ENCODE data around the gene HOXD12. TPM values are rescaled to one million over a fixed set of nuclear protein-coding genes. Genes with fewer than 3 reads are reported as not detected.

HOXD12 gene, protein sequence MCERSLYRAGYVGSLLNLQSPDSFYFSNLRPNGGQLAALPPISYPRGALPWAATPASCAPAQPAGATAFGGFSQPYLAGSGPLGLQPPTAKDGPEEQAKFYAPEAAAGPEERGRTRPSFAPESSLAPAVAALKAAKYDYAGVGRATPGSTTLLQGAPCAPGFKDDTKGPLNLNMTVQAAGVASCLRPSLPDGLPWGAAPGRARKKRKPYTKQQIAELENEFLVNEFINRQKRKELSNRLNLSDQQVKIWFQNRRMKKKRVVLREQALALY
- total RNA-seq: not detected

DNA sequence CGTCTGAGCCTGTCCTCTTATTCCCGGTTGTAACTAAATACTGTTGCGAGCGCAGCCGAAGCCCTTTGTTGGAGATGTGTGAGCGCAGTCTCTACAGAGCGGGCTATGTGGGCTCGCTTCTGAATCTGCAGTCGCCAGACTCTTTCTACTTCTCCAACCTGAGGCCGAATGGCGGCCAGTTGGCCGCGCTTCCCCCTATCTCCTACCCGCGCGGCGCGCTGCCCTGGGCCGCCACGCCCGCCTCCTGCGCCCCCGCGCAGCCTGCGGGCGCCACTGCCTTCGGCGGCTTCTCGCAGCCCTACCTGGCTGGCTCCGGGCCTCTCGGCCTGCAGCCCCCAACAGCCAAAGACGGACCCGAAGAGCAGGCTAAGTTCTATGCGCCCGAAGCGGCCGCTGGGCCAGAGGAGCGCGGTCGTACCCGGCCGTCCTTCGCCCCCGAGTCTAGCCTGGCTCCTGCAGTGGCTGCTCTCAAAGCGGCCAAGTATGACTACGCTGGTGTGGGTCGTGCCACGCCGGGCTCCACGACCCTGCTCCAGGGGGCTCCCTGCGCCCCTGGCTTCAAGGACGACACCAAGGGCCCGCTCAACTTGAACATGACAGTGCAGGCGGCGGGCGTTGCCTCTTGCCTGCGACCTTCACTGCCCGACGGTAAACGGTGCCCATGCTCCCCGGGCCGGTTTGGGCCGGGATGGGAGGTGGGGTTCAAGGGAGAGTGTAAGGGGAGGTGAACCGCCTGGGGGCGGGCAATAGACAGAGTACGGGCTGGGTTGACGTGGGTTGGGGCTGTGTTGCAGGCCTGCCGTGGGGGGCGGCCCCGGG lies at the start of gene HOXD12:
HOXD12 (plus strand) TSS at position 68 of the 819 bp plus-strand sequence; CDS start at position 75, 7 bp downstream.
- CTCF ChIA-PET: no interaction called here
- POLR2A ChIA-PET: no interaction called here

DNA sequence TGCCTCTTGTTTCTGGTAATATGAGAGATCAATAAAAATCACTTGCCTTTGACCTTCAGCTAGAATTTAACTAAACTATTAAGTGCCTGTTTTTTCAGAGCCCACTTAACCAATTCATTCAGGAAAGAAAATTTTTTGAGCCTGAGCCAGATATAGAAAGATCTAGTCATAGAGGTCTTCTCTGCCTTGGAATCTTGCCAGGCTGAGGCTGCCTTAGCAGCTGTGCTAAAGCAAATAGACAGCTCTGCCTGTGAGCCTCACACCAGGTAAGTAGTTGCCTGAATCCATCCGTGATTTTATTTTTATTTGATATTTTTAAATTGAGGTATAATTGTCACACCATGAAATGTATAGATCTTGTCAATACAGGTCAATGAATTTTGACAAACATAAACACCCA lies 43.2 kb upstream of the HOXD12 start:
- ChIA-PET POLR2A (no interaction called here), CTCF (no interaction called here)

DNA sequence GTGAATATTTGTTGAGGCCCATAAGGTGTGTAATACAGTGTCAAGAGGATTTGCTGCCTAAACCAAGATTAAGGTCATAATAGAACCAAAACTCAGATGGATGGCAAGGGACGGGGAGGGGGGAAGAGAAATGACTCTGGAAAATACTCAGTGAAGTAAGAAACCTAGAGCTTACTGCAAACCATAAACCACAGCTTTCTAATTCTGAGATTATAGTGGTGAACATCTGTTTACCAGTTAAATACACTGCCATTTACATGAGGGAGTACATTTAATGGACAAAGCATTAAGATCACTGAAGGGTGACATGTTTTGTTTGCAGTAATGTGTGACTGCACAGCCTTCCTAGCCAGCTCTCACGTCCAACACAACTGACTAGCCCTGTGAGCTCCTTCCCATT lies 35.6 kb upstream of the HOXD12 start:
- POLR2A ChIA-PET: no interaction called here

DNA sequence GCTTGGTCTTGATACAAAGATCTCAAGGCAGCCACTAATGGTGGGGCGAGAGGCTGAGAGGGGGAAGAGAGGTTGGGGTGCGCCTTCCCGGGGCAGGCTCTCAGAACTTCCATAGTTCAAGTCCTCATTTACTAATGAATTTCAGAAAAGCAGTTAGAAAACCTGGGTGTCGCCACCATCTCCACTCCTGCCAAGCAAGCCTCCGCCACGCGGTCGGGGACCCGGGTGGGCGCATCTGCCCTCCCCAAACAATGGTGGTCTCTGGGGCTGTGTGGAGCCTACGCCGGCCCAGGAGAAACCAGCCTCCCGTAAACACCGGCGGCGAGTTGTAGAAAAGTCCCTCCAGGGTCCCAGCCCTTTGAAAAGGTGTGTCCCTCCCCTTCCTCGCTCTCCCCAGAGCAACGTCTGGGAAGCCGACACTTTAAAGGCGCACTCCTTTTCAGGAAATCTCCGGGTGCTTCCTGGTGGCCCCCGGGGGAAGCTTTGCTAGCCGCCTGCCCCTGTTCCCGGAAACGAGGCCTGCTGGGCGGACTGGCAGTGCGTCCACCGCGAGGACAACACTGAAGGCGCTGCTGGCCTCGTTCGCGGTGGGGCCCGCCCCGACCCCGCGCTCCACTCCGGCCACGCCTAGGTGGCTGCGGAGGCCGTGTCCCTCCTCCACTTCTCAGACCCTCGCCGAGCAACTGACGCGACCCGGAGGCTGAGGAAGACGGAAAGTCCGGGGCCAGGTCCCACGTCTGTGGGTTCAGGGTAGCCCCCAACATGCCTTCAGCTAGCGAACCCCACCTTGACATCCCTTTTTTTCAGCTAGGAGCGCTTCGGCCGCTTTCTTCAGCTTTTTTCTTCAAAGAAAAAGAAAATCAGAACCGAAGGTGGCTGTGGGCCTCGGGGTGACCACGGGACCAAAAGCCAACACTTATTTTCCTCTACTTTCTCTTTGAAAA lies 32.7 kb upstream of the HOXD12 start:
- POLR2A ChIA-PET: no interaction called here

More for the DNA sequence above, 35.6 kb upstream of the HOXD12 start:
- CTCF ChIA-PET: no interaction called here

DNA sequence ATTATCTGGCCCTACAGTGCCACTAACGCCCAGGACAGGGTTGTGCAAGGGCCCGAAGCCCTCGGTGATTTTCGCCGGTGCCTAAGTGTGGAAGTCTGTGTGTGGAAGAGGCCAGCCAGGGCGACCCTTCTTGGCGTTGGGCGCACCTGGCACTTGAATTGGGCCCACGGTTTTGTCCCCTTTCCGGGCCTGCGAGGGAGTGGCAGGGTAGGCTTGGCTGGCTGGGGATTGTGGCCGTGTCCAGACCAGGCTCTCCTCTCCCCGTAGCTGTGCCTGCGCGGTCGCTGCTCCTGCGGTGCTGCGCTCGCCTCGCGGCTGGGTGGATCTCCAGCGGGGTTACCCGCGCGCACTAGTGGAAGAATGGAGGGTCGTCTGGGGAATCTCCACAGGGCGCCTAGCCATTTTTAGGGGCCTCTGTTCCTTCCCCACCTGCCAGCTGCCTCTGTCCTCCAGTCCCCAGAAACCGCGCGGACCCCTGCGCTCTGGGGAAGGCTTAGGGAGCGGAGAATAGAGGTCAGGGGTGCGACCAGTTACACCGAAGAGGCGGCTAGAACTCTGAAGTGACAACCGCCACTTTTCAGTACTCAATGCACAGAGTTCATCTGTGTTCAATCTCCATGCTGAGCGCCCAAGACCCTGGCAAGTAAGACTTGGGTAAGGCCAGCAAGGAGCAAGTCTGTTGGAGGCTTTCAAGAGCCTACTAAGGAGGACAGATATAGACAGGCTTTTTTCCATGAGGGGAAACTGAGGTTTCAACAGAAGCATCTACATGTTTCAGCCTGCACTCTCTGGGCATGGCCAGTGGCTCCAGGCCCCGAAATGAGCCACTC lies 31.8 kb upstream of the HOXD12 start:
- ChIA-PET CTCF (no interaction called here), POLR2A (no interaction called here)

More for the DNA sequence above, 32.7 kb upstream of the HOXD12 start:
- CTCF ChIA-PET: no interaction called here

DNA sequence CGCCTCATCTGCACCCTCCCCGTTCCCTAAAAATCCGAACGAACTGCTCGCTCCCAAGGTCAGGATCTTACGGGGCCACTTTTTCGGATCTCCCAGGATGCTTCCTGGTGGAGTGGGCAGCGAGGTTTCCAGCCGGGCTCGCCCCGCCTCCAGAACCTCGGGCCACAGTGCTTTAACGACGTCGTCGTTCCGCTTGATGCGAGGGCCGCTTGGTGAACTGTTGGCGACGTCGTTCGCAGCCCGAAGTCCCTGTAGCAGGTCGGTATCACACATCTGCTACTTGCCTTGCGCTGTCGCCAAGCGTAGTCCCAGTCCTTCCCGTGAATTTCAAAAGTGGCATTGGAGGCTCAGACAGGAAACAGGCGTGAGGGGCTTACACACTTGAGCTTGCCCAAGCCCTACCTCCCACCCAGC lies 31.2 kb upstream of the HOXD12 start:
- CTCF ChIA-PET: no interaction called here

DNA sequence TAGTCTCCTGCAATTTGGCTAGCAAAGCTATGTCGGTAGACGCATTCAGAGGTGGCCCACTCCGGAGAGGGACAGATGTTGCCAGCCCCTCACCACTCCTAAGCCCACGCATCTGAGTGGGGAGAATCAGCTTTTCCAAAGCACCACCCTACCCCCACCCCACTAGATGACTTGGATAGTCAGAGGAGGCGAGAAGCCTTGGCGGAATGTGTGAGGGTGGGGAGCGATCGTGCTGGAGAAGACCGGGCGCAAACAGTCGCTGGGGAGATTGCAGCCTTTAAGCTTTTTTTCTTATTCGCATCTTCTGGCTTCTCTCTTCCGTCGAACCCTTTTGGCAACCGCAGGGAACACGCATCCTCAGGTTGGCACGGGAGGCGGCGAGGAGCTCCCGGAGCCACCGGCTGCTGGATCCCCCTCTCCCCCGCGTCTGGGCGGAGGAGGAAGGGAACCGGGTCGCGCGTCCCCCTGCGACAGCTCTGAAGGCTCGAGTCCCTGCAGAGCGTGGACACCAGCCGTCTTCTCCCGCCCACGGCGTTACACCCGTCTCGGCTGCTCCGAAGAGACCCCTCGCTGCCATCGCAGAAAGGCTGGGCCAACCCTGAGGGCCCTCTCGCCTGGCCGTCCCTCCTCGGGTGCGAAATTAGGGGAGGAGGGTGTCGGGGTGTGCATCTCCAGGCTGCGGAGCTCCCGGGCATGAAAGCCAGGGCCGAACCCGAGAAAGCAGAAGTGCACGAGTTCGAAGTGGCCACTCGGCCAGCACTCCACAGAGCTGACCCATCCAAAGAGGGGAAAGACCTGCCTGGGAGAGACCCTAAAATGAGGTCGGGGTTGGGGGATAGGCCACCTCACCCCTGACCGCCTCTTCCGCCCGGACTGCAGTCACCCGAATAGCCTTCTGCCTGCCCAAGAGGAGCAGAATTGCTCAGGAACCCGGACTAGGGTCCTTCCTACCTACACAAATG lies 28.0 kb upstream of the HOXD12 start:
- POLR2A ChIA-PET: no interaction called here
- CTCF ChIA-PET: no interaction called here

More for the DNA sequence above, 31.2 kb upstream of the HOXD12 start:
- POLR2A ChIA-PET: no interaction called here

DNA sequence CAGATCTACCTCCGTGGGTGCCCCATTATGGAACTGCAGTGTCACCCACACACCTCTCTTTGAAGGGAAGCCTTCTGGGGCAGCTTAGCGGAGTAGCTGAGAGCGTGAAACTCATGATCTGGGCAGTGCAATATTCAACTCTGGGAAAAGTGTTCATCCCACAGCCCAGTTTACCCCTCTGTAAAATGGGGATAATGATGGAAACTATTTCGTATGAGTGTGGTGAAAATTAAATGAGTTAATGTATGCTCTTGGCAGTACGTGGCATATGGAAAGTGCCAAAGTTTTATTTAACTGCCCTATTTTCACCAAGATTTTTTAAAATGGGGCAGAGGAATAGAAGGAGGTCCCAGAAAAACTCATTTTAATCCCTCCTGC lies 27.3 kb upstream of the HOXD12 start:
- CTCF ChIA-PET: no interaction called here
- POLR2A ChIA-PET: no interaction called here

DNA sequence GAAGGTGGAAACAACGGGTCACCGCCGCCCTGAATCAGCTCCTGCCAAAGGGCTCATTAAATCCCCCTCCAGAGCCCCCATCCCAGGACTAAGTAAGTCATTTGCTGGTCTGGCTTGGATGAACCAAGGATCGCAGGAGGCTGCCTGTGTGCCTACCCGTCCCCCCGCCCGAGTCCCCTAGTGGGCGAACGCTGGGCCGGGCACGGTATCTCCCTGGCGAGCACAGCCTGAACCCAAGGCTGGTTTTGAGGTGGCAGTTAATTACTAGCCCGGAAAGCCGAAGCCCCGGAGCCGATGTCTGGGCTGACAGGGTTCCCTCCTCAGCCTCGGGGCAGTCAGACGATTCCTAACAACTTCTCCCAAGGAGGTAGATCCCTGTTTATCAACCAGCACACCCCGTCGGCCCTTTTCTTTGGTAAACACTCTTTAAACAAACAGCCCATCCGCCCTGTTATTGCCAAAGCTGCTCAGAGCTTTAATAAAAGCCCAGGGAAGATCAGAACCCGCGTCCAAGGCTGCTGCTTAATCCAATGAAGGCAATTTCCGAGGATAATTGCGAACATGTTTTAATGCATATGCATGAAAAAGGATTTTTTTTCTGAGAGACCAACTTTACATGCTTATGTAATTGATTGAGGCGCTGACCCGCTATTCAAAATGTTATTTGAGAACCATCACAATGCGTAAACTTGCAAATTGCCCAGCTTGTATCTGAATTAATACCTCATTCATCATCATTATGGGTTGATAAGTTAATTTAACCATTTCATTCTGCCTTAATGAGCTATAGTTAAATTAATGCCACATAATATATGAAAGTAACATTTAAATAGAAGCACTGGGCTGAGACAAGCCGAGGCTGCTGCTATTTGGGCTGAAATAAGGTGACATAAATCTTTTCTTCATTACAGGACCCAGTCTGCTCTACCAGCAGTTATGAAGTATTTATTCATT lies 26.4 kb upstream of the HOXD12 start:
- POLR2A ChIA-PET: no interaction called here
- CTCF ChIA-PET: interaction anchor here (1.5 kb wide), 1 partner anchor 12 kb away, joined by 4 read pairs; no protein-coding TSS in a partner anchor

DNA sequence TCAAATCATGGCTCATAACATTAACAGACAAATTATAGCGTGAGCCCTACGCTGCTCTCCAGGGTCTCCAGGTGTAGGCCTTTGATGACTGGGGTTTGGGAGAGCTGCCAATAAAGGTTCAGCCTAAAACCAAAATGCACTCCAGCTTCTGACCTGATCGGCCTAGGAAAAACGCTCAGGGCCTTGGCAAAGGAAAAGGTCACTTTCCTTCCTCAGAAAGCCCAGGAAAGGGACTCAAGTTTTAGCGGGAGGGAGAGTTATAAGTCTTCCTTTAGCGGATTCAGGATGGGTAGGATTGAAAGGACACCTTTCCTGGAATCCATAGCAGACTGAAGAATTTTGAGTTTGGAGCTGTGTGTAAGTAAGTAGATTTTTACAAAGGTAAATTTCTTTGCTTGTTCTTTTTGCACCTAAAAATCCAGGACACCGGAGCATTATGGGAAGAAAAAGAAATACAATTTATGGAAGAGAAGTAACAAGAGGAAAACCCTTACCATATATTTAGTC lies 24.6 kb upstream of the HOXD12 start:
- POLR2A ChIA-PET: no interaction called here
- CTCF ChIA-PET: no interaction called here

DNA sequence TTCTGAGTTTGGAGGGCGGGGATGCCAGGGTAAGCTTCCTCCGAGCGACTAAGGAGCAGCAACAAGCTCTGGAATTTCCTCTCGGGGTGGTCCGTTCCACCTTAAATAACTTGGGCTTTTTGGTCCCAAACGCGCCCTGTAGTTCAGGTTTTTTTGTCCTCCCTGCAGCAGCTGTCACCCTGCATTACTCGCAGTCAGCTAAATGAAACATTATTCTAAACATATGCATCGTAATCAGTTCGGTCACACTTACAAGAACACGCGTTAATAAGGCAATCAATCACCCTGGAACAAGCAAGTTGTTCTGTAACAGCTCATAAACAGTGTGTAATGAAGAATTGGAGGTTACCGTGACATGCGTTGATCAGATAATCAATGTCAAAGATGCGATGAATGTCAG lies 24.1 kb upstream of the HOXD12 start:
- CTCF ChIA-PET: no interaction called here
- POLR2A ChIA-PET: no interaction called here

DNA sequence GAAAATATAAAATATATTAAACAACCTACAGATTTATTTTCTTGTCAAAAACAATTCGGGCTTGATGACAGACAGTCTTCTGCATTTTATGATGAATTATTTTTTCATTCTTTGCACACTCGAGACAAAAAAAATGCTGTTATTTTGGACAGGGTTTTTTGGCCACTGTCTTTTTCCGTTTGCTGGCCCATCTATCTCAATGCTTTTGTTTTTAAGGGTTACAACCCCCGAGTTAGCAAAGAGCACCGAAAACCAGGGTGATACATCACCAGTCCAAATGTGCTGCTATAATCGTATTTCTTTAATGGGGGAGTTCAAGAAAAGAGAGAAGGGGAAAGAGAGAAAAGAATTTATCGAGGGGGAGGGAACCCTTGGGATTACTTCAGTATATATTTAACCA lies 23.5 kb upstream of the HOXD12 start:
- CTCF ChIA-PET: no interaction called here
- POLR2A ChIA-PET: no interaction called here

DNA sequence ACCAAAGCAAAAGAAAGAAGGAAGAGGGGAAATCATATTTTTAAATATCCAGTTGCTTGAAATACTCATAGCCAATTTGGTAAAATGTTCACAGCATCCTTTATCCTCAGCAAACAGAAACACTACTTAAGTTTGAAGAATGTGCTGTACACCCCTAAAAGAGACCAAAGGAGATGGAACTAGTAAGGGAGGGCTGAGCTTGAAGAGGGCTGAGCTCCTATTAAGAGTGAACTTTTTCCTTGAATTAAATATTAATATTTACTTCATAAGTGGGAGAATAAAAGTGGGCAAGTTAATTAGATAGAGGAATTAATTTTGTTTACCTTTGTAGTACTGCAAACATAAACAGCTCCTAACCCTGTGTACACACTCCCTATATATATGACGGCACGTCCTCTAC lies 22.8 kb upstream of the HOXD12 start:
- ChIA-PET CTCF (no interaction called here), POLR2A (no interaction called here)

DNA sequence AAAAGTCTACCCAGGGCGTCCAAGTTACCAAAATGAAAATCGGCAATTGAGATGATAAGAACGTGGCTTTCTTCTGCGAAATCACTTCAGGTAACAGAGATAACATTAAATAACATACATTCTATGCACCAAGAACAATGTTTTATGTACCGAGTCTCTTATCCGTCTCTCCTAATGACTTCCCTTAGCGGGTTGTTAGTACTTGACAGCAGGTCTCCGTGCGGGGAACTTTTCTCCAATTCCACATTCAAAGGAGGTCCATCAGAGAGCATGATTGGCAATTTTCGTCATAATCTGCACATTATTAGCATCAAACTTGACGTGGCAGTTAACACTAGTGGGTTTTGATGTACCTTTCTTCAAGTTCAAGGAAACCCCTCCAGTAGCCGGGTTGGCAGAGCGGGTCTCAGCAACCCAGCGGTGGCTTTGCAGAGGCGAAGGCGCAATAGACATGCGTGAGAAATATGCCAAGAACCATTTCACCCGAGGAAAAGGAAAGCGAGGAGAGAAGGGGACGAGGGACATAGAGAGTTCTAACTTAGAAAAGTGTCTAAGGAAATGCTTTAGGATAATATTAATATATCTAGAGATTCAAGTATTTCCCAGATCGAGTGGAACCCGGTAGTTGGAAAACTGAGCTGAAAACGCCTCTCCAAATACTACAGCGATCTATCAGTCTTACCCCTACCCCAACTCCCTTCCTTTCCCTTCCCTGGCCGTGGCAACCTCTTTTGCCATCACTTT lies 20.9 kb upstream of the HOXD12 start:
- ChIA-PET POLR2A (no interaction called here), CTCF (interaction anchor here (1.0 to 1.1 kb wide), 2 partner anchors 18 to 41 kb away, joined by 3 to 4 read pairs; no protein-coding TSS in a partner anchor)

DNA sequence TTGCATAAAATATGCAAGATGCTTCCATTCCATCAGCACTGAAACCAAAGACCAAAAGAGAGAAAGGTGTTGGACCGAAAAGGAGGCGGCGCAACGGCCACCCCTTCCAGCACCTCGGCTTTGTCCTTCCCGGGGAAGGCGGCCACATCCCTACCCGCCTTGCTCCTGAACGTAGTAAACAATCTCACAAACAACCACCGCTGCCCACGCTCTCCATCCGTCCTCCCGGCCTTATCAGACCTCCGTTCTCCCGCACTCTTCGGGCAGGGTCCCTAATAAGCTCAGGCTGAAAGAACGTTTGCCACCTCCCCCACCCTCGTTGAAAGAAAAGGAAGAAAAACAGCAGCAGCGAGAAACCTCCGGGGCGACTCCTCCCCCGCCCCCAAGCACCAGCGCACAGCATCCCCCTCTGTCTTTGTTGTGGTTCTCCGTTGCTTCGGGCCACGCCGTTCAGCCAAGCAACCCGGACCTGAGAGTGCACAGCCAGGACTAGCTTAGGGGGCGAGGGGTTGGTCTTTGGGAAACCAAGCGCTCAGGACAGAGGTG lies 20.2 kb upstream of the HOXD12 start:
- ChIA-PET CTCF (interaction anchor here (1.0 to 1.5 kb wide), 3 partner anchors 18 to 389 kb away, joined by 3 to 4 read pairs (median 4); no protein-coding TSS in a partner anchor), POLR2A (no interaction called here)

Data from activated CD8-positive, alpha-beta memory T cell treated with anti-CD3 and anti-CD28 coated beads for 36 hours (primary cell).